ENCODE measurements around the gene METTL8. TPM values are rescaled to one million over a fixed set of nuclear protein-coding genes. Genes with fewer than 3 reads are reported as not detected.

METTL8 gene
- total RNA-seq: 31.8 and 43.6 TPM in 2 replicates

GRCh38 chr2:171433763-171434012, at the start of gene METTL8:
Gene METTL8, minus strand, starts transcription at chr2:171433990. Its CDS starts 41,805 bp downstream, at chr2:171392185.

GRCh38 chr2:171434013-171434989, 511 bp upstream of the METTL8 start, which contains the start of gene DCAF17:
Gene DCAF17, plus strand, starts transcription at chr2:171434226. Its CDS starts 352 bp downstream, at chr2:171434578.

Other genes with a start within 250 kb of the METTL8 start
- 31.1 and 34.7 TPM in 2 replicates for gene DCAF17, start 236 bp upstream of the METTL8 start, total RNA-seq
- gene CYBRD1, start 88.5 kb upstream of the METTL8 start, total RNA-seq: 8.9 and 33.0 TPM in 2 replicates